ENCODE data around the gene CTSW. TPM values are rescaled to one million over a fixed set of nuclear protein-coding genes. Genes with fewer than 3 reads are reported as not detected.
"Not testable (repeated sequence)": the region's sequence is repeated elsewhere in the genome, so short reads cannot be mapped to it uniquely, and the experiment has no call there.

Gene CTSW
- total RNA-seq, 1 donor from 2014 or later, result 1.0 TPM

GRCh38 chr11:65885808-65886536, 6.3 kb downstream of the CTSW start:
- Histone ChIP-seq H3K4me1 (ENCODE audit: control insufficient read depth in 3 of 3, insufficient read depth in 3 of 3, low read length in 3 of 3) (peaks cover 30 to 44% (median 39%) of the 10 kb centered on the region in 3 donors), H3K27me3 (ENCODE audit: control insufficient read depth in 3 of 3, insufficient read depth in 3 of 3, low read length in 3 of 3) (no peaks in the 10 kb centered on the region), H3K36me3 (ENCODE audit: control insufficient read depth in 3 of 3, insufficient read depth in 3 of 3, low read length in 3 of 3) (peaks cover 33 to 42% (median 34%) of the 10 kb centered on the region in 3 donors), H3K9ac (ENCODE audit: low read depth in 1 of 3, low read length in 3 of 3) (no peak overlapping the region), H3K27ac (ENCODE audit: low read depth, low read length) (no peak overlapping the region), H3K9me3 (ENCODE audit: control insufficient read depth in 3 of 3, low read length in 3 of 3) (no peaks in the 10 kb centered on the region), H3K4me3 (ENCODE audit: low read length in 3 of 3) (no peak overlapping the region)

- Histone ChIP-seq H3K9ac (ENCODE audit: low read depth in 1 of 3, low read length in 3 of 3) (peak overlapping the region; percentile 84 to 87 (median 86)), H3K27me3 (ENCODE audit: control insufficient read depth in 3 of 3, insufficient read depth in 3 of 3, low read length in 3 of 3) (no peaks in the 10 kb centered on the region), H3K36me3 (ENCODE audit: control insufficient read depth in 3 of 3, insufficient read depth in 3 of 3, low read length in 3 of 3) (peaks cover 33 to 42% (median 34%) of the 10 kb centered on the region in 3 donors), H3K27ac (ENCODE audit: low read depth, low read length) (peak overlapping the region; percentile 89), H3K4me3 (ENCODE audit: low read length in 3 of 3) (peak overlapping the region; percentile 89 to 96 (median 92)), H3K4me1 (ENCODE audit: control insufficient read depth in 3 of 3, insufficient read depth in 3 of 3, low read length in 3 of 3) (peaks cover 38 to 55% (median 48%) of the 10 kb centered on the region in 3 donors), H3K9me3 (ENCODE audit: control insufficient read depth in 3 of 3, low read length in 3 of 3) (no peaks in the 10 kb centered on the region)
These were observed 7.4 kb downstream of the CTSW start for GRCh38 chr11:65886826-65887722.

- peak overlapping the region; percentile 89 for H3K27ac ChIP-seq (ENCODE audit: low read depth, low read length)
- no peaks in the 10 kb centered on the region for H3K27me3 ChIP-seq (ENCODE audit: control insufficient read depth in 3 of 3, insufficient read depth in 3 of 3, low read length in 3 of 3)
- peak overlapping the region; percentile 89 to 96 (median 92) for H3K4me3 ChIP-seq (ENCODE audit: low read length in 3 of 3)
- H3K9me3 ChIP-seq (ENCODE audit: control insufficient read depth in 3 of 3, low read length in 3 of 3), result no peaks in the 10 kb centered on the region
- peaks cover 45 to 62% (median 55%) of the 10 kb centered on the region in 3 donors for H3K4me1 ChIP-seq (ENCODE audit: control insufficient read depth in 3 of 3, insufficient read depth in 3 of 3, low read length in 3 of 3)
- H3K36me3 ChIP-seq (ENCODE audit: control insufficient read depth in 3 of 3, insufficient read depth in 3 of 3, low read length in 3 of 3), result peaks cover 29 to 37% (median 34%) of the 10 kb centered on the region in 3 donors
- peak overlapping the region; percentile 84 to 87 (median 86) for H3K9ac ChIP-seq (ENCODE audit: low read depth in 1 of 3, low read length in 3 of 3)
These were observed 8.1 kb downstream of the CTSW start for GRCh38 chr11:65887723-65888162.

GRCh38 chr11:65888163-65888814, 8.7 kb downstream of the CTSW start, which contains the start of gene FIBP:
Gene FIBP, minus strand, starts transcription at chr11:65888471. Its CDS starts 53 bp downstream, at chr11:65888418.
- peak within 1 kb of the TSS; percentile 89 to 96 (median 92) for H3K4me3 ChIP-seq (ENCODE audit: low read length in 3 of 3)
- H3K9me3 ChIP-seq (ENCODE audit: control insufficient read depth in 3 of 3, low read length in 3 of 3), result no peaks in the 10 kb centered on the region
- H3K9ac ChIP-seq (ENCODE audit: low read depth in 1 of 3, low read length in 3 of 3), result peak within 1 kb of the TSS; percentile 86 to 93 (median 90)
- H3K27ac ChIP-seq (ENCODE audit: low read depth, low read length), result peak within 1 kb of the TSS; percentile 89
- no peaks in the 10 kb centered on the region for H3K27me3 ChIP-seq (ENCODE audit: control insufficient read depth in 3 of 3, insufficient read depth in 3 of 3, low read length in 3 of 3)
- peaks cover 48 to 66% (median 58%) of the 10 kb centered on the region in 3 donors for H3K4me1 ChIP-seq (ENCODE audit: control insufficient read depth in 3 of 3, insufficient read depth in 3 of 3, low read length in 3 of 3)
- H3K36me3 ChIP-seq (ENCODE audit: control insufficient read depth in 3 of 3, insufficient read depth in 3 of 3, low read length in 3 of 3), result peaks cover 24 to 33% (median 32%) of the 10 kb centered on the region in 3 donors

- Histone ChIP-seq H3K27me3 (ENCODE audit: control insufficient read depth in 3 of 3, insufficient read depth in 3 of 3, low read length in 3 of 3) (no peaks in the 10 kb centered on the region), H3K9me3 (ENCODE audit: control insufficient read depth in 3 of 3, low read length in 3 of 3) (no peaks in the 10 kb centered on the region), H3K4me3 (ENCODE audit: low read length in 3 of 3) (peak within 1 kb of the TSS; percentile 82 to 86 (median 83)), H3K4me1 (ENCODE audit: control insufficient read depth in 3 of 3, insufficient read depth in 3 of 3, low read length in 3 of 3) (peaks cover 50 to 71% (median 56%) of the 10 kb centered on the region in 3 donors), H3K36me3 (ENCODE audit: control insufficient read depth in 3 of 3, insufficient read depth in 3 of 3, low read length in 3 of 3) (peaks cover 9 to 14% (median 12%) of the 10 kb centered on the region in 3 donors), H3K27ac (ENCODE audit: low read depth, low read length) (peak within 1 kb of the TSS; percentile 89), H3K9ac (ENCODE audit: low read depth in 1 of 3, low read length in 3 of 3) (peak within 1 kb of the TSS; percentile 85 to 96 (median 86))
These were observed 10.9 kb downstream of the CTSW start, which contains the start of gene CCDC85B for GRCh38 chr11:65890324-65891218. Gene CCDC85B, plus strand, starts transcription at chr11:65890673. Its CDS starts 111 bp downstream, at chr11:65890784.

GRCh38 chr11:65891219-65892136, 11.8 kb downstream of the CTSW start:
- Histone ChIP-seq H3K9ac (ENCODE audit: low read depth in 1 of 3, low read length in 3 of 3) (peak overlapping the region; percentile 82 to 96 (median 85)), H3K27me3 (ENCODE audit: control insufficient read depth in 3 of 3, insufficient read depth in 3 of 3, low read length in 3 of 3) (no peaks in the 10 kb centered on the region), H3K4me1 (ENCODE audit: control insufficient read depth in 3 of 3, insufficient read depth in 3 of 3, low read length in 3 of 3) (peaks cover 50 to 71% (median 56%) of the 10 kb centered on the region in 3 donors), H3K9me3 (ENCODE audit: control insufficient read depth in 3 of 3, low read length in 3 of 3) (no peaks in the 10 kb centered on the region), H3K27ac (ENCODE audit: low read depth, low read length) (peak overlapping the region; percentile 89), H3K4me3 (ENCODE audit: low read length in 3 of 3) (peak overlapping the region; percentile 78 to 86 (median 82)), H3K36me3 (ENCODE audit: control insufficient read depth in 3 of 3, insufficient read depth in 3 of 3, low read length in 3 of 3) (peaks cover under 1 to 6% (median 5%) of the 10 kb centered on the region in 3 donors)

- peak overlapping the region; percentile 78 to 86 (median 82) for H3K4me3 ChIP-seq (ENCODE audit: low read length in 3 of 3)
- H3K36me3 ChIP-seq (ENCODE audit: control insufficient read depth in 3 of 3, insufficient read depth in 3 of 3, low read length in 3 of 3); H3K9me3 ChIP-seq (ENCODE audit: control insufficient read depth in 3 of 3, low read length in 3 of 3); H3K27me3 ChIP-seq (ENCODE audit: control insufficient read depth in 3 of 3, insufficient read depth in 3 of 3, low read length in 3 of 3): not testable (repeated sequence)
- peaks cover 50 to 66% (median 52%) of the 10 kb centered on the region in 3 donors for H3K4me1 ChIP-seq (ENCODE audit: control insufficient read depth in 3 of 3, insufficient read depth in 3 of 3, low read length in 3 of 3)
- H3K27ac ChIP-seq (ENCODE audit: low read depth, low read length), result peak overlapping the region; percentile 89
- peak overlapping the region; percentile 82 to 96 (median 85) for H3K9ac ChIP-seq (ENCODE audit: low read depth in 1 of 3, low read length in 3 of 3)
These were observed 12.5 kb downstream of the CTSW start for GRCh38 chr11:65892137-65892540.

GRCh38 chr11:65892661-65893317, 13.2 kb downstream of the CTSW start:
- peaks cover 43 to 60% (median 45%) of the 10 kb centered on the region in 3 donors for H3K4me1 ChIP-seq (ENCODE audit: control insufficient read depth in 3 of 3, insufficient read depth in 3 of 3, low read length in 3 of 3)
- peak overlapping the region; percentile 89 for H3K27ac ChIP-seq (ENCODE audit: low read depth, low read length)
- no peaks in the 10 kb centered on the region for H3K36me3 ChIP-seq (ENCODE audit: control insufficient read depth in 3 of 3, insufficient read depth in 3 of 3, low read length in 3 of 3)
- no peaks in the 10 kb centered on the region for H3K9me3 ChIP-seq (ENCODE audit: control insufficient read depth in 3 of 3, low read length in 3 of 3)
- H3K9ac ChIP-seq (ENCODE audit: low read depth in 1 of 3, low read length in 3 of 3), result peak overlapping the region in 2 of 3 donors; percentile 32 to 96
- peak overlapping the region in 2 of 3 donors; percentile 30 to 35 for H3K4me3 ChIP-seq (ENCODE audit: low read length in 3 of 3)
- H3K27me3 ChIP-seq (ENCODE audit: control insufficient read depth in 3 of 3, insufficient read depth in 3 of 3, low read length in 3 of 3), result no peaks in the 10 kb centered on the region
